ENCODE measurements around the gene TUT1. TPM values are rescaled to one million over a fixed set of nuclear protein-coding genes. Genes with fewer than 3 reads are reported as not detected.

TUT1 gene
- total RNA-seq, 1 experiment from 2014 or later, result 20.7 TPM

DNA sequence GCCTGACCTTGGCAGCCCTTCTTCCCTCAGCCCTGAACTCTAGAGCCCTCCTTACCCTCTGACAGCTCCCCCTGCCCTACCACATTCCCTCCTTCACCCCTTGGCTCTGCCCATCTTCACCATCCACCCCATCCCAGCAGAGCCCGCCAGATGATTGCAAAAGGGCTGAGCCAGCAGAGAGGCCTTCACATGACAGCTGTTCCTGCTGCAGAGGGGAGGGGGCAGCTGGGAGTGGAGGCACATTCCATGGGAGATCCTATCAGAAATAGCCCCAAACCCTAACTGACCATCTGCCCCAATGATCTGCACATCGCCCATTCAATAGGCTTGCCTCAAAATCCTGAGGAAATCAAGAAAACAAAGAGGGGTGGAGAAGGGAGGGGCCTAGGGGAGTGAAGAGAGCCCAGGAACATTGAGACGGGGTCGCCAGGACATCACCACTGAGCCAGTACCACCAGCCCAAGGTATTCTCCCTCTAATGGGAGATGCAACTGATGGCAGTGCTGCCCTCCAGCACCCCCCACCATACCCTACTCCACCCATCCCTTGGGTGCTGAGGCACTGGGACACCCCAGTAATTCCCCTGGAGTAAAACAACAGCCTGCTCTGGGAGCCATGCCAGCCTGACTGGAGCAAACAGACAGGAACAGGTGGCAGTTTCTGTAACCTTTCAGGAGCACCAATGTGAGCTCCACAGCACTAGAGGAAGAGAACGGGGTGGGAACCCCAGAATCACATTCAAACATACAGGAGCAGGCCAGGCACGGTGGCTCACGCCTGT lies 36.7 kb downstream of the TUT1 start:
- Histone ChIP-seq H3K14ac (ENCODE audit: insufficient read depth, low read length) (no peak overlapping the region), H4K20me1 (ENCODE audit: control insufficient read depth, insufficient read depth, insufficient read length) (peaks cover 2% of the 10 kb centered on the region), H3K18ac (ENCODE audit: insufficient read length, low read depth, low read length) (no peak overlapping the region), H3K79me2 (ENCODE audit: insufficient read depth, low read length) (no peaks in the 10 kb centered on the region), H4K8ac (replicated peaks; ENCODE audit: insufficient read length, low read depth, low read length) (no peak overlapping the region), H3K23ac (ENCODE audit: insufficient read length, low read depth, low read length) (no peak overlapping the region), H3K9ac (ENCODE audit: extremely low read depth, insufficient read length, low read length) (no peak overlapping the region), H3T11ph (ENCODE audit: low read length) (no peak overlapping the region), H3K4me2 (ENCODE audit: insufficient read depth, insufficient read length, low read length) (no peak overlapping the region), H4K5ac (ENCODE audit: insufficient read length, low read depth, low read length) (no peak overlapping the region), H2BK5ac (ENCODE audit: insufficient read length, low read length) (no peak overlapping the region), H3K27me3 (ENCODE audit: insufficient read depth, low read length) (no peaks in the 10 kb centered on the region; the same call in 1 of the 2 replicates), H3K56ac (ENCODE audit: insufficient read length, low read depth, low read length) (no peak overlapping the region), H3K23me2 (ENCODE audit: insufficient read length, low read depth, low read length, poor library complexity, severe bottlenecking) (no peaks in the 10 kb centered on the region), H2BK20ac (ENCODE audit: low read depth, low read length, poor library complexity, severe bottlenecking) (no peak overlapping the region), H2BK15ac (ENCODE audit: low read depth, low read length) (no peak overlapping the region), H3K4me1 (ENCODE audit: insufficient read depth, low read length) (peaks cover 22% of the 10 kb centered on the region; the same call in 1 of the 2 replicates), H2BK120ac (ENCODE audit: low read depth, low read length, poor library complexity, severe bottlenecking) (no peak overlapping the region), H2AFZ (ENCODE audit: low read length) (no peak overlapping the region), H2BK12ac (ENCODE audit: insufficient read length, low read depth, low read length) (no peak overlapping the region), H2AK5ac (ENCODE audit: insufficient read length, low read length) (no peak overlapping the region), H3K9me3 (ENCODE audit: control insufficient read depth, low read depth, low read length) (no peaks in the 10 kb centered on the region), H4K91ac (ENCODE audit: insufficient read length, low read depth, low read length) (no peak overlapping the region), H3K27ac (ENCODE audit: insufficient read length, low read depth, low read length) (no peak overlapping the region), H3K79me1 (ENCODE audit: insufficient read depth, low read depth, low read length, poor library complexity, severe bottlenecking) (no peaks in the 10 kb centered on the region), H3K4ac (ENCODE audit: low read depth, low read length) (no peak overlapping the region; the same call in 1 of the 2 replicates)
- DNase-seq, result no peak
- no CpG with 5 or more reads among the region's 7 CpGs for whole genome bisulfite sequencing (ENCODE audit: extremely low coverage, insufficient read length, low lambda C conversion rate)
- Mint-ChIP-seq H3K27me3 (ENCODE audit: low read depth) (peaks cover 20% of the 10 kb centered on the region), H3K4me1 (peaks cover 57 to 70% of the 10 kb centered on the region in 2 experiments), H3K9me3 (no peaks in the 10 kb centered on the region; a peak in 1 of 5 replicates), H3K27ac (peak overlapping the region in 2 of 3 experiments; percentile 80 to 90; a peak in 4 of 7 replicates), H3K4me3 (peak overlapping the region in 1 of 2 experiments; percentile 39; a peak in 2 of 5 replicates), H3K36me3 (ENCODE audit: insufficient read depth in 1 of 3, low read depth in 3 of 3) (peaks cover 14 to 43% (median 33%) of the 10 kb centered on the region in 3 experiments)
- TF ChIP-seq, protein P1, sequence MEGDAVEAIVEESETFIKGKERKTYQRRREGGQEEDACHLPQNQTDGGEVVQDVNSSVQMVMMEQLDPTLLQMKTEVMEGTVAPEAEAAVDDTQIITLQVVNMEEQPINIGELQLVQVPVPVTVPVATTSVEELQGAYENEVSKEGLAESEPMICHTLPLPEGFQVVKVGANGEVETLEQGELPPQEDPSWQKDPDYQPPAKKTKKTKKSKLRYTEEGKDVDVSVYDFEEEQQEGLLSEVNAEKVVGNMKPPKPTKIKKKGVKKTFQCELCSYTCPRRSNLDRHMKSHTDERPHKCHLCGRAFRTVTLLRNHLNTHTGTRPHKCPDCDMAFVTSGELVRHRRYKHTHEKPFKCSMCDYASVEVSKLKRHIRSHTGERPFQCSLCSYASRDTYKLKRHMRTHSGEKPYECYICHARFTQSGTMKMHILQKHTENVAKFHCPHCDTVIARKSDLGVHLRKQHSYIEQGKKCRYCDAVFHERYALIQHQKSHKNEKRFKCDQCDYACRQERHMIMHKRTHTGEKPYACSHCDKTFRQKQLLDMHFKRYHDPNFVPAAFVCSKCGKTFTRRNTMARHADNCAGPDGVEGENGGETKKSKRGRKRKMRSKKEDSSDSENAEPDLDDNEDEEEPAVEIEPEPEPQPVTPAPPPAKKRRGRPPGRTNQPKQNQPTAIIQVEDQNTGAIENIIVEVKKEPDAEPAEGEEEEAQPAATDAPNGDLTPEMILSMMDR (conservative IDR thresholded peaks at IDR 0.05), result no peak

Data from H9 (cell line).